K562 (cell line): ENCODE data around the gene MNDA. TPM values are rescaled to one million over a fixed set of nuclear protein-coding genes. Genes with fewer than 3 reads are reported as not detected.

Experiments used
- ARID2 ChIP-seq: fragments of 450-650 bp; IDR thresholded peaks from 2 replicates; pipeline ENCODE4 v1.6.1; 2017; ENCODE audit warnings: antibody characterized with exemption, mild to moderate bottlenecking
- CBX2 ChIP-seq: fragments of 200-600 bp; sonication (generic); IDR thresholded peaks from one replicate; pipeline ENCODE4 v1.6.1; 2012; ENCODE audit warnings: mild to moderate bottlenecking, low read length, inconsistent platforms; ENCODE audit not compliant: insufficient read depth, poor library complexity, severe bottlenecking
- CREB3 ChIP-seq: fragments of 450-650 bp; conservative IDR thresholded peaks from 2 replicates; pipeline ENCODE4 v1.6.1; 2016; ENCODE audit warnings: missing genetic modification characterization, low read depth, mild to moderate bottlenecking, missing compliant biosample characterization, moderate library complexity
- DDX20 ChIP-seq: fragments of 450-650 bp; IDR thresholded peaks from 2 replicates; pipeline ENCODE4 v1.6.1; 2016; ENCODE audit warnings: missing genetic modification characterization, low read depth, mild to moderate bottlenecking, missing compliant biosample characterization, moderate library complexity
- DLX4 ChIP-seq: fragments of 250-450 bp; sonication (Bioruptor Pico); IDR thresholded peaks from 2 replicates; pipeline ENCODE4 v1.6.1; 2021; ENCODE audit warnings: mild to moderate bottlenecking
- ELK3 ChIP-seq: fragments of 450-650 bp; formaldehyde crosslinking; IDR thresholded peaks from 2 replicates; pipeline ENCODE4 v1.4.0; 2020; ENCODE audit warnings: mild to moderate bottlenecking
- ERF ChIP-seq: fragments of 450-650 bp; formaldehyde crosslinking; IDR thresholded peaks from 2 replicates; pipeline ENCODE4 v1.4.0; 2020; ENCODE audit warnings: mild to moderate bottlenecking, mixed read lengths
- HDGF ChIP-seq: fragments of 450-650 bp; IDR thresholded peaks from 2 replicates; pipeline ENCODE4 v1.6.1; 2016
- HOXB6 ChIP-seq: fragments of 250-450 bp; sonication (Bioruptor Pico); IDR thresholded peaks from 2 replicates; pipeline ENCODE4 v1.5.1; 2022; ENCODE audit warnings: mild to moderate bottlenecking, borderline replicate concordance
- MCM5 ChIP-seq: fragments of 450-650 bp; IDR thresholded peaks from 2 replicates; pipeline ENCODE4 v1.6.1; 2016; ENCODE audit warnings: low read depth
- MIER1 ChIP-seq: fragments of 450-650 bp; IDR thresholded peaks from 2 replicates; pipeline ENCODE4 v1.6.1; 2016; ENCODE audit warnings: antibody characterized with exemption, mild to moderate bottlenecking, low read depth
- MTA1 ChIP-seq: fragments of 450-650 bp; IDR thresholded peaks from 2 replicates; pipeline ENCODE4 v1.6.1; 2017; ENCODE audit warnings: borderline replicate concordance
- RFX5 ChIP-seq: IDR thresholded peaks from 2 replicates; pipeline ENCODE4 v1.6.1; 2011; ENCODE audit warnings: low read depth, mild to moderate bottlenecking, improper control_type of control experiment, low read length
- SNRNP70 ChIP-seq: fragments of 200-400 bp; formaldehyde crosslinking; optimal IDR thresholded peaks from 2 replicates; pipeline ENCODE3; 2017; ENCODE audit warnings: low read depth, low read length
- SP1 ChIP-seq: sonication (generic); formaldehyde crosslinking; IDR thresholded peaks from 2 replicates; pipeline ENCODE4 v1.8.1; 2022; ENCODE audit warnings: mild to moderate bottlenecking, missing genetic modification reagents
- USF2 ChIP-seq: sonication (generic); formaldehyde crosslinking; IDR thresholded peaks from 2 replicates; pipeline ENCODE4 v1.5.0; 2020; ENCODE audit warnings: missing genetic modification reagents
- ZFP91 ChIP-seq: sonication (generic); formaldehyde crosslinking; IDR thresholded peaks from 2 replicates; pipeline ENCODE4 v1.8.0; 2022; ENCODE audit warnings: mild to moderate bottlenecking, missing genetic modification reagents
- ZNF3 ChIP-seq: fragments of 250-450 bp; sonication (Bioruptor Pico); IDR thresholded peaks from 2 replicates; pipeline ENCODE4 v1.5.0; 2021; ENCODE audit warnings: mild to moderate bottlenecking, moderate library complexity
- ZNF354B ChIP-seq: fragments of 250-450 bp; sonication (Bioruptor Pico); IDR thresholded peaks from 2 replicates; pipeline ENCODE4 v1.4.0; 2020
- ZNF449 ChIP-seq: fragments of 250-450 bp; sonication (Bioruptor Pico); IDR thresholded peaks from 2 replicates; pipeline ENCODE4 v1.8.0; 2022; ENCODE audit warnings: moderate library complexity, mild to moderate bottlenecking, inconsistent platforms
- polyA plus RNA-seq, 8 experiments: library from polyadenylated mRNA; depleted of rRNA in 4 of 8; stranded (reverse) in 5 of 8; unstranded in 3 of 8; fragments of >200 nt; fragmentation: Nextera tagmentation in 2 of 8; fragmentation: Illumina TruSeq in 1 of 8; extraction: Ambion mirVana in 2 of 8; extraction: Trizol in 1 of 8; gene quantifications; 2 replicates each; pipeline versions ENCODE4 v1.2.1 to v1.2.3, GENCODE V29; 2011 to 2014; ENCODE audit warnings: inconsistent platforms in 1 of 8, missing spikeins in 1 of 8
- total RNA-seq, 7 experiments: library from RNA; depleted of rRNA in 6 of 7; stranded (reverse); fragments of >200 nt in 6 of 7; fragmentation: Illumina TruSeq in 2 of 7; extraction: Trizol in 2 of 7; gene quantifications; 2 replicates each; pipeline versions ENCODE4 v1.2.1 to v1.2.3, GENCODE V29; 2011 to 2021; ENCODE audit warnings: low replicate concordance in 1 of 7

Gene MNDA
- total and polyA plus RNA-seq, 9 of the 15 experiments (the other 6 are each of a cell fraction or from before 2014, with no cell fraction given): 0.08 to 0.14 (median 0.09) TPM; not detected in 6

- no peak for TF ChIP-seq ELK3 (CRISPR knock-in tag)
- TF ChIP-seq ERF: no peak
- no peak for TF ChIP-seq ZNF3 (CRISPR knock-in tag)
- no peak for TF ChIP-seq ZNF449 (CRISPR knock-in tag)
- no peak for TF ChIP-seq HDGF
- no peak for TF ChIP-seq USF2 (CRISPR knock-in tag)
- TF ChIP-seq MCM5: no peak
- no peak for TF ChIP-seq CREB3
- no peak for TF ChIP-seq ARID2
- no peak for TF ChIP-seq ZFP91
- no peak for TF ChIP-seq HOXB6 (CRISPR knock-in tag)
- no peak for TF ChIP-seq DLX4
- TF ChIP-seq ZNF354B (CRISPR knock-in tag): no peak
- TF ChIP-seq CBX2: no peak
- TF ChIP-seq MIER1: no peak
- no peak for TF ChIP-seq DDX20
- TF ChIP-seq MTA1: no peak; the same call in 1 of the 2 replicates
- TF ChIP-seq SP1 (CRISPR knock-in tag): no peak
- TF ChIP-seq RFX5: no peak
- no peak for TF ChIP-seq SNRNP70
Measured at GRCh38 chr1:158819461-158820443, 11.4 kb upstream of the MNDA start (continued).
